ENCODE data around the gene HIPK2.

- no peak for TF ChIP-seq CTCF (conservative IDR thresholded peaks at IDR 0.05; ENCODE audit: low read depth, low read length)
- no peak for TF ChIP-seq EZH2 (IDR thresholded peaks at IDR 0.05; ENCODE audit: borderline replicate concordance, low read depth, low read length, poor library complexity, severe bottlenecking)
Measured at GRCh38 chr7:139627831-139628230, 150.0 kb downstream of the HIPK2 start.
